Lung (tissue), 12 donors: ENCODE results near the gene CMSS1. TPM values are rescaled to one million over a fixed set of nuclear protein-coding genes. Genes with fewer than 3 reads are reported as not detected.
A peak's percentile ranks its signal among the peaks of the same experiment; 100 is the strongest.

Experiments used
- ATAC-seq: fragments of 200-7000 bp; cut with Tn5 transposase; one replicate; pipeline ENCODE4 v1.9.1; 2020; ENCODE audit warnings: moderate number of reproducible peaks; ENCODE audit not compliant: insufficient read depth, low FRiP score
- DNase-seq, 3 donors: peaks; one replicate each; pipeline ENCODE4 v3.0.0-alpha.2; 2013 to 2017
- H3K27ac ChIP-seq, 2 donors: one replicate each; pipeline ENCODE4 v1.5.1; 2013; ENCODE audit warnings: mild to moderate bottlenecking in 2 of 2, moderate library complexity in 2 of 2, control low read depth in 1 of 2, inconsistent platforms in 1 of 2, low read depth in 1 of 2, low read length in 1 of 2
- H3K27me3 ChIP-seq, 3 donors: one replicate each; pipeline ENCODE4 v1.5.1; 2013; ENCODE audit warnings: low read length in 2 of 3; ENCODE audit not compliant: control insufficient read depth in 3 of 3, insufficient read depth in 3 of 3
- H3K36me3 ChIP-seq, 4 donors: one replicate each; pipeline ENCODE4 v1.5.1; 2013; ENCODE audit warnings: low read length in 4 of 4, mild to moderate bottlenecking in 1 of 4, moderate library complexity in 1 of 4; ENCODE audit not compliant: control insufficient read depth in 4 of 4, insufficient read depth in 4 of 4
- H3K4me1 ChIP-seq, 5 donors: one replicate each; pipeline ENCODE4 v1.5.1; 2013; ENCODE audit warnings: low read length in 5 of 5, mild to moderate bottlenecking in 2 of 5, moderate library complexity in 1 of 5; ENCODE audit not compliant: control insufficient read depth in 5 of 5, insufficient read depth in 5 of 5
- H3K4me3 ChIP-seq: one replicate; pipeline ENCODE4 v1.5.1; 2013; ENCODE audit warnings: mild to moderate bottlenecking, control low read depth, moderate library complexity
- H3K9ac ChIP-seq, 2 donors: one replicate each; pipeline ENCODE4 v1.5.1; 2013; ENCODE audit warnings: low read length in 2 of 2, control low read depth in 1 of 2; ENCODE audit not compliant: insufficient read depth in 1 of 2
- H3K9me3 ChIP-seq, 4 donors: one replicate each; pipeline ENCODE4 v1.5.1; 2013; ENCODE audit warnings: low read length in 3 of 4, mild to moderate bottlenecking in 1 of 4, moderate library complexity in 1 of 4; ENCODE audit not compliant: control insufficient read depth in 4 of 4, insufficient read depth in 3 of 4
- CTCF ChIP-seq: IDR thresholded peaks from 2 replicates; pipeline ENCODE4 v1.5.1; 2012; ENCODE audit warnings: mild to moderate bottlenecking; ENCODE audit errors: control extremely low read depth, extremely low read depth
- WGBS, 2 donors: extraction: QIAGEN DNeasy Blood & Tissue Kit; methylation state at CpG; one replicate each; pipeline ENCODE4 v1.1.7; 2013; 5-methylcytosine and 5-hydroxymethylcytosine counted together
- polyA plus RNA-seq, 2 donors: library from polyadenylated mRNA; stranded (reverse); fragments of 200-250 nt; gene quantifications; one replicate each; pipeline ENCODE4 v1.2.1, GENCODE V29; 2013
- total RNA-seq, 2 donors: library from RNA; depleted of rRNA in 1 of 2; stranded (reverse); fragments of >200 nt in 1 of 2; gene quantifications; one replicate each; pipeline ENCODE4 v1.2.1, GENCODE V29; 2014 to 2021
- donor health status: control.
- donor health status: control.
- donor health status: Bipolar disorder and iron deficiency.
- donor health status: healthy.
- donor health status: DM: yes; HTN: yes; CAD: no.

Gene CMSS1
- total and polyA plus RNA-seq, 4 donors = 12.3 to 28.9 (median 22.6) TPM

- H3K9me3 ChIP-seq = no peaks in the 10 kb centered on the region
- no peak overlapping the region for H3K4me3 ChIP-seq
- H3K27me3 ChIP-seq = no peaks in the 10 kb centered on the region
- no peak for TF ChIP-seq CTCF
- DNase-seq (no peak), ATAC-seq (no peak)
- peaks cover 0 to 10% (median 3%) of the 10 kb centered on the region in 5 donors for H3K4me1 ChIP-seq
- H3K9ac ChIP-seq = no peak overlapping the region
- peaks cover 0 to 2% (median 0%) of the 10 kb centered on the region in 4 donors for H3K36me3 ChIP-seq
- WGBS, 2 donors = 80 to 81% methylated on average over 4 of the region's 4 CpGs
- no peak overlapping the region for H3K27ac ChIP-seq
These were observed 245.0 kb downstream of the CMSS1 start for GRCh38 chr3:100062665-100063064.

- no peak overlapping the region for H3K9ac ChIP-seq
- H3K27me3 ChIP-seq = no peaks in the 10 kb centered on the region
- H3K36me3 ChIP-seq = no peaks in the 10 kb centered on the region
- H3K4me1 ChIP-seq = peaks cover 0 to 10% (median 3%) of the 10 kb centered on the region in 5 donors
- ATAC-seq (no peak), DNase-seq (peak in 2 of 3 donors; percentile 45 to 68)
- 35 to 43% methylated on average over 7 of the region's 7 CpGs for WGBS, 2 donors
- peak overlapping the region; percentile 45 to 63 for H3K27ac ChIP-seq
- no peak overlapping the region for H3K4me3 ChIP-seq
- H3K9me3 ChIP-seq = no peaks in the 10 kb centered on the region
- no peak for TF ChIP-seq CTCF
These were observed 246.3 kb downstream of the CMSS1 start for GRCh38 chr3:100063929-100064461.

GRCh38 chr3:100067589-100067988 is 249.9 kb downstream of the CMSS1 start:
- H3K36me3 ChIP-seq = no peaks in the 10 kb centered on the region
- no peak overlapping the region for H3K4me3 ChIP-seq
- DNase-seq (no peak), ATAC-seq (no peak)
- no peak overlapping the region for H3K27ac ChIP-seq
- no peaks in the 10 kb centered on the region for H3K9me3 ChIP-seq
- no peaks in the 10 kb centered on the region for H3K27me3 ChIP-seq
- H3K4me1 ChIP-seq = peaks cover 0 to 10% (median 2%) of the 10 kb centered on the region in 5 donors
- no peak overlapping the region for H3K9ac ChIP-seq
- no peak for TF ChIP-seq CTCF

- Histone ChIP-seq H3K4me3 (no peak overlapping the region), H3K4me1 (peaks cover 0 to 14% (median 2%) of the 10 kb centered on the region in 5 donors), H3K9ac (no peak overlapping the region), H3K27me3 (no peaks in the 10 kb centered on the region), H3K9me3 (no peaks in the 10 kb centered on the region), H3K36me3 (no peaks in the 10 kb centered on the region), H3K27ac (no peak overlapping the region)
- ATAC-seq = peak; percentile 64
- peak; percentile 76 for TF ChIP-seq CTCF
- WGBS, 2 donors = 15 to 20% methylated on average over 5 of the region's 5 CpGs
- DNase-seq = peak; percentile 74 to 84 (median 81)
These were observed 251.2 kb downstream of the CMSS1 start for GRCh38 chr3:100068826-100069225.
